HEK293 (cell line): ENCODE measurements around the gene ASF1B.
"Not testable (repeated sequence)": the region's sequence is repeated elsewhere in the genome, so short reads cannot be mapped to it uniquely, and the experiment has no call there.

Experiments used
- CTCF ChIA-PET: fragments of 350-600 bp; formaldehyde crosslinking; extraction: SDS; loops from one replicate; lab custom pipeline; 2021; ENCODE audit warnings: antibody characterized with exemption; lab: Yijun Ruan, JAX
- POLR2A ChIA-PET: fragments of 300-600 bp; formaldehyde crosslinking; extraction: SDS; loops from one replicate; lab custom pipeline; 2020; ENCODE audit warnings: antibody characterized with exemption, inconsistent platforms; lab: Yijun Ruan, JAX
- H3K27ac ChIP-seq: fragments of 200-500 bp; sonication (Bioruptor generic); 2 replicates; pipeline ENCODE4 v1.5.1; 2014; ENCODE audit warnings: low read depth, low read length, control low read depth, inconsistent platforms; ENCODE audit errors: extremely low read depth
- H3K36me3 ChIP-seq, 2 experiments: fragments of 200-500 bp in 1 of 2; sonication (Bioruptor generic) in 1 of 2; 1 replicate in 1 of 2; 2 replicates in 1 of 2; pipeline ENCODE4 v1.5.1; 2014 to 2017; ENCODE audit warnings: inconsistent platforms in 2 of 2, low read length in 2 of 2; ENCODE audit not compliant: control insufficient read depth in 2 of 2, insufficient read depth in 1 of 2
- H3K4me1 ChIP-seq: fragments of 200-500 bp; sonication (Bioruptor generic); 2 replicates; pipeline ENCODE4 v1.5.1; 2014; ENCODE audit warnings: mild to moderate bottlenecking, low read length, inconsistent platforms; ENCODE audit not compliant: control insufficient read depth, insufficient read depth
- H3K4me3 ChIP-seq: 2 replicates; pipeline ENCODE4 v1.5.1; 2011; ENCODE audit warnings: low read depth, mild to moderate bottlenecking, control low read depth, low read length, moderate library complexity
- H3K9me3 ChIP-seq: fragments of 200-500 bp; sonication (Bioruptor generic); 2 replicates; pipeline ENCODE4 v1.5.1; 2014; ENCODE audit warnings: low read depth, low read length, inconsistent platforms; ENCODE audit not compliant: control insufficient read depth, insufficient read depth
- HOXA7 ChIP-seq: sonication (generic); formaldehyde crosslinking; IDR thresholded peaks from 2 replicates; pipeline ENCODE4 v1.8.1; 2022; ENCODE audit warnings: missing genetic modification reagents, borderline replicate concordance
- IKZF3 ChIP-seq: fragments of 450-650 bp; IDR thresholded peaks from 2 replicates; pipeline ENCODE4 v1.5.0; 2018; ENCODE audit warnings: missing biosample characterization, mild to moderate bottlenecking, missing genetic modification characterization, moderate library complexity
- SCRT1 ChIP-seq: fragments of 450-650 bp; formaldehyde crosslinking; IDR thresholded peaks from 2 replicates; pipeline ENCODE4 v1.5.1; 2016; ENCODE audit warnings: missing biosample characterization, missing genetic modification characterization, borderline replicate concordance
- SCRT2 ChIP-seq: fragments of 450-650 bp; formaldehyde crosslinking; IDR thresholded peaks from 2 replicates; pipeline ENCODE4 v1.5.1; 2016; ENCODE audit warnings: missing biosample characterization, missing genetic modification characterization
- SP2 ChIP-seq: fragments of 450-650 bp; formaldehyde crosslinking; IDR thresholded peaks from 2 replicates; pipeline ENCODE4 v1.5.1; 2016; ENCODE audit warnings: missing biosample characterization, missing genetic modification characterization
- ZBTB20 ChIP-seq: fragments of 450-650 bp; formaldehyde crosslinking; IDR thresholded peaks from 2 replicates; pipeline ENCODE4 v1.5.1; 2016; ENCODE audit warnings: missing biosample characterization, missing genetic modification characterization
- ZFHX2 ChIP-seq: fragments of 450-650 bp; formaldehyde crosslinking; conservative IDR thresholded peaks from 2 replicates; pipeline ENCODE4 v1.5.1; 2016; ENCODE audit warnings: missing biosample characterization, missing genetic modification characterization
- ZNF121 ChIP-seq: fragments of 450-650 bp; formaldehyde crosslinking; IDR thresholded peaks from 2 replicates; pipeline ENCODE4 v1.5.1; 2016; ENCODE audit warnings: missing biosample characterization, missing genetic modification characterization
- ZNF2 ChIP-seq: fragments of 450-650 bp; formaldehyde crosslinking; IDR thresholded peaks from 2 replicates; pipeline ENCODE4 v1.5.1; 2016; ENCODE audit warnings: missing biosample characterization, missing genetic modification characterization
- ZNF394 ChIP-seq: fragments of 450-650 bp; formaldehyde crosslinking; IDR thresholded peaks from 2 replicates; pipeline ENCODE4 v1.5.1; 2016; ENCODE audit warnings: missing biosample characterization, missing genetic modification characterization, mild to moderate bottlenecking, moderate library complexity, borderline replicate concordance
- ZNF623 ChIP-seq: fragments of 450-650 bp; formaldehyde crosslinking; IDR thresholded peaks from 2 replicates; pipeline ENCODE4 v1.5.1; 2016; ENCODE audit warnings: missing biosample characterization, missing genetic modification characterization
- ZNF658 ChIP-seq: fragments of 450-650 bp; formaldehyde crosslinking; IDR thresholded peaks from 2 replicates; pipeline ENCODE4; 2016; ENCODE audit warnings: missing biosample characterization, missing genetic modification characterization
- TF ChIP-seq, protein P1 (sequence below): fragments of 450-650 bp; formaldehyde crosslinking; IDR thresholded peaks from 2 replicates; pipeline ENCODE4 v1.5.1; 2017; ENCODE audit warnings: missing biosample characterization, missing genetic modification characterization
- TF ChIP-seq, protein P2 (sequence below): fragments of 450-650 bp; formaldehyde crosslinking; conservative IDR thresholded peaks from 2 replicates; pipeline ENCODE4 v1.5.1; 2016; ENCODE audit warnings: low read depth, missing biosample characterization, missing genetic modification characterization
- TF ChIP-seq, protein P3 (sequence below): fragments of 450-650 bp; formaldehyde crosslinking; IDR thresholded peaks from 2 replicates; pipeline ENCODE4 v1.5.1; 2017; ENCODE audit warnings: missing biosample characterization, missing genetic modification characterization

ASF1B gene

DNA sequence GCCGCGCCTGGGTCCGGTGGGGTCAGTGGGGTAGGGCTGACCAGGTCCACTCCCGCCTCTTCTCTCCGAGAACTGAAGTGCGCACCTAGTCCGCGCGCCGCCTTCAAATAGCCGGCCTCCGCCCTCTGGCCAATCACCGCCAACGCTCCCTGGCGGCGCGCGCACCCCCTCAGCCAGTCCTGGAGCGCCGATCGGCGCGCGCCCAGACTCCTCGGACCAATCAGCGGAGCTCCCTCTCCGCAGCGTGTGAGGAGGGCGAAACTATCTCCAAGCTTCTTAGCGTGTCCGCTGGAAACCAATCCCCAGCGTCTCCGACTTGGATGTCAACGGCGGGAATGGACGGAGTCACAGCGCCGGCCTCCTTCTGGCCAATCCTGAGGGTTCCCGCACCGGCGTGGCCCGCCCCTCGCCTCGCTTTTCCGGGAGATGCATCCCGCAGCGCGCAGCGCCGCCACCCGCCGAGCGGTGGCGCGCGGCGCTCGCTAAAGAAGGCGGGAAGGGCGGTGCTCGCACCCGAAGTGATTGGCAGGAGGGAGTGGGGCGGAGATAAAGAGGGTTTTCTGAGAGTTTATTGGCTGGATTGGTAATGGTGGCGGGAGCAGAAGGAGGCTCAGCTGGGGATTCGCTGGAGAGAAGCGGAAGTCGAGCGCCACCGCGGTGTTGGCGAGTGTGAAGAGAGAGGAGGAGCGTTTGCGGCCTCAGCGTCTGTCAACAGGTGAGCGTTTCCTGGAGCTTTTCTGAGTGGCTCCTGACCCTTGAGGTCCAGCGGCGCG lies at the start of gene ASF1B (continued):
- TF ChIP-seq, protein P1, sequence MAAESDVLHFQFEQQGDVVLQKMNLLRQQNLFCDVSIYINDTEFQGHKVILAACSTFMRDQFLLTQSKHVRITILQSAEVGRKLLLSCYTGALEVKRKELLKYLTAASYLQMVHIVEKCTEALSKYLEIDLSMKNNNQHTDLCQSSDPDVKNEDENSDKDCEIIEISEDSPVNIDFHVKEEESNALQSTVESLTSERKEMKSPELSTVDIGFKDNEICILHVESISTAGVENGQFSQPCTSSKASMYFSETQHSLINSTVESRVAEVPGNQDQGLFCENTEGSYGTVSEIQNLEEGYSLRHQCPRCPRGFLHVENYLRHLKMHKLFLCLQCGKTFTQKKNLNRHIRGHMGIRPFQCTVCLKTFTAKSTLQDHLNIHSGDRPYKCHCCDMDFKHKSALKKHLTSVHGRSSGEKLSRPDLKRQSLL (tag by site-specific recombination): 0 out of 2 replicates have a peak, but pooled peaks have one; percentile 53
- TF ChIP-seq, protein P2, sequence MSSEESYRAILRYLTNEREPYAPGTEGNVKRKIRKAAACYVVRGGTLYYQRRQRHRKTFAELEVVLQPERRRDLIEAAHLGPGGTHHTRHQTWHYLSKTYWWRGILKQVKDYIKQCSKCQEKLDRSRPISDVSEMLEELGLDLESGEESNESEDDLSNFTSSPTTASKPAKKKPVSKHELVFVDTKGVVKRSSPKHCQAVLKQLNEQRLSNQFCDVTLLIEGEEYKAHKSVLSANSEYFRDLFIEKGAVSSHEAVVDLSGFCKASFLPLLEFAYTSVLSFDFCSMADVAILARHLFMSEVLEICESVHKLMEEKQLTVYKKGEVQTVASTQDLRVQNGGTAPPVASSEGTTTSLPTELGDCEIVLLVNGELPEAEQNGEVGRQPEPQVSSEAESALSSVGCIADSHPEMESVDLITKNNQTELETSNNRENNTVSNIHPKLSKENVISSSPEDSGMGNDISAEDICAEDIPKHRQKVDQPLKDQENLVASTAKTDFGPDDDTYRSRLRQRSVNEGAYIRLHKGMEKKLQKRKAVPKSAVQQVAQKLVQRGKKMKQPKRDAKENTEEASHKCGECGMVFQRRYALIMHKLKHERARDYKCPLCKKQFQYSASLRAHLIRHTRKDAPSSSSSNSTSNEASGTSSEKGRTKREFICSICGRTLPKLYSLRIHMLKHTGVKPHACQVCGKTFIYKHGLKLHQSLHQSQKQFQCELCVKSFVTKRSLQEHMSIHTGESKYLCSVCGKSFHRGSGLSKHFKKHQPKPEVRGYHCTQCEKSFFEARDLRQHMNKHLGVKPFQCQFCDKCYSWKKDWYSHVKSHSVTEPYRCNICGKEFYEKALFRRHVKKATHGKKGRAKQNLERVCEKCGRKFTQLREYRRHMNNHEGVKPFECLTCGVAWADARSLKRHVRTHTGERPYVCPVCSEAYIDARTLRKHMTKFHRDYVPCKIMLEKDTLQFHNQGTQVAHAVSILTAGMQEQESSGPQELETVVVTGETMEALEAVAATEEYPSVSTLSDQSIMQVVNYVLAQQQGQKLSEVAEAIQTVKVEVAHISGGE (tag by site-specific recombination): peak; percentile 58
- TF ChIP-seq ZNF394 (0 out of 2 replicates have a peak, but pooled peaks have one; percentile 5), HOXA7 (CRISPR knock-in tag) (no peak), IKZF3 (peak; percentile 98), SP2 (tag by site-specific recombination) (peak; percentile 98)
- TF ChIP-seq, protein P3, sequence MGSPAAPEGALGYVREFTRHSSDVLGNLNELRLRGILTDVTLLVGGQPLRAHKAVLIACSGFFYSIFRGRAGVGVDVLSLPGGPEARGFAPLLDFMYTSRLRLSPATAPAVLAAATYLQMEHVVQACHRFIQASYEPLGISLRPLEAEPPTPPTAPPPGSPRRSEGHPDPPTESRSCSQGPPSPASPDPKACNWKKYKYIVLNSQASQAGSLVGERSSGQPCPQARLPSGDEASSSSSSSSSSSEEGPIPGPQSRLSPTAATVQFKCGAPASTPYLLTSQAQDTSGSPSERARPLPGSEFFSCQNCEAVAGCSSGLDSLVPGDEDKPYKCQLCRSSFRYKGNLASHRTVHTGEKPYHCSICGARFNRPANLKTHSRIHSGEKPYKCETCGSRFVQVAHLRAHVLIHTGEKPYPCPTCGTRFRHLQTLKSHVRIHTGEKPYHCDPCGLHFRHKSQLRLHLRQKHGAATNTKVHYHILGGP: no peak

DNA sequence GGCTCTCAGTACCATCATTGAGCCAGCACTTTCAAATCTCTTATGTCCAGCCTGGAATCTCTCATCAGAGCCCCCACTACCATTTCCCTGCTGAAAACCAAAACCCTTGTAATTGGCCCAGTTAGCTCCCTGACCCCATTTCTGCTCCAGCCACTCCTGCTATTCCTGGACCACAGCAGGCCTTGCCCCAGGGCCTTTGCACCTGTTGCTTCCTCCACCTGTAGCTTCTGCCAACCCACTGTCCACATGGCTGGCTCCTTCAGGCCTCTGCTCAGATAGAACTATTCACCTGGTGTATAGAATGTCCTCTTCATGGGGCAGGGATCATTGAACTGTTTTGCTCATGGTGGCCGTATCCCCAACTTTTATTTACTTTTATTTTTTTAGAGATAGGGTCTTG lies 49.3 kb upstream of the ASF1B start:
- H3K9me3 ChIP-seq: not testable (repeated sequence)
- TF ChIP-seq SCRT2 (tag by site-specific recombination) (peak; percentile 99), ZNF623 (tag by site-specific recombination) (peak; percentile 90), SCRT1 (peak; percentile 98)
- TF ChIP-seq, all 188 proteins: peak for 3; not testable (repeated sequence) for 185
- POLR2A ChIA-PET, H3K36me3 ChIP-seq, H3K27ac ChIP-seq, H3K4me3 ChIP-seq, H3K4me1 ChIP-seq: not testable (repeated sequence)
- CTCF ChIA-PET: interaction anchor here (1.5 kb wide), 1 partner anchor 163 kb away, joined by 7 read pairs; no protein-coding TSS in a partner anchor

DNA sequence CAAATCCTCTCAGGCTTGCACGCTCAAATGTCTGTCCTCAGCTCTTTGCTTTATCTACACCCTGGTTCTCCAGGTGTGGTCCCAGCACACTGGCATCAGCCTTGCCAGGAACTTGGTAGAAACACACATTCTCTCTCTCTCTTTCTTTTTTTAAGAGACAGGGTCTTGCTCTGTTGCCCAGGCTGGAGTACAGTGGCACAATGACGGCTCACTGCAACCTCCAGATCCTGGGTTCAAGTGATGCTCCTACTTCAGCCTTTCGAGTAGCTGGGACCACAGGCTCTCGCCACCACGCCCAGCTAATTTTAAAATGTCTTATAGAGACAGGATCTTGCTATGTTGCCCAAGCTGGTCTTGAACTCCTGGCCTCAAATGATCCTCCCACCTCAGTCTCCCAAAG lies 48.8 kb upstream of the ASF1B start:
- Histone ChIP-seq H3K4me1 (no peaks in the 10 kb centered on the region), H3K4me3 (no peak overlapping the region), H3K9me3 (no peaks in the 10 kb centered on the region), H3K36me3 (no peaks in the 10 kb centered on the region), H3K27ac (no peak overlapping the region)
- TF ChIP-seq ZNF121 (tag by site-specific recombination): peak; percentile 77
- no peak for TF ChIP-seq ZNF658
- POLR2A ChIA-PET: no interaction called here
- CTCF ChIA-PET: no interaction called here

DNA sequence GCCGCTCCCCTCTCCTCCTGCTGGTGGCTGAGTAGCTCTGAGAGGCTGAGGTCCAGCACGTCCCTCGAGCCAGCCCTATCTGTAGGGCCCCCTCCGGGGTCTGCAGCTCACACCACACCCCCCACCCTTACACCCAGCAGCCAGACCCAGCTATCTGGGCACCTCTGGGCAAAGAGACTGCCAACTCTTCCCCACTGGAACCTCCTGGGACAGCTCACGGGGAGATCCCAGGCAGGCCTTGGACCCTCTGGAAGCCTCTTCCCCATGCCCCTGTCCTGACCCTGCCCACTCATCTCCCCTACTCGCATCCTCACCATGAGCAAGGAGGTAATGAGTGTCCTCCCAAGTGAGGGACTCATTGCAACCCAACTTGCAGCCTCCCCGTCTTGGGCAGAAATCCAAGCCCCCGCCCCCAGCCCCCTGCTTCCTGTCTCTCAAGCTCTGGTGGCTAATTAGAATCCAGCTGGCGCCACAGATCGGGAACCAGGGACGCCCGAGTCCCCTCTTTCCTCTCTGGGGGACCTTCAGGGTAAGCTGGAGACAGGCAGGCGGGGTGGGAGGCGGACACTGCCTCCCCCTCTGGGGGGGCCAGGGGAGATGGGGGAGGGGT lies 47.5 kb upstream of the ASF1B start:
- Histone ChIP-seq H3K36me3 (no peaks in the 10 kb centered on the region), H3K27ac (no peak overlapping the region), H3K9me3 (no peaks in the 10 kb centered on the region), H3K4me3 (no peak overlapping the region), H3K4me1 (no peaks in the 10 kb centered on the region)
- ChIA-PET CTCF (interaction anchor here (0.6 kb wide), 2 partner anchors 165 to 905 kb away, joined by 3 read pairs; no protein-coding TSS in a partner anchor), POLR2A (no interaction called here)
- TF ChIP-seq ZFHX2 (tag by site-specific recombination): peak; percentile 18; the same call in 1 of the 2 replicates
- no peak for TF ChIP-seq ZNF2
- TF ChIP-seq SCRT1: no peak
- TF ChIP-seq ZBTB20 (tag by site-specific recombination): no peak
